K562 (cell line): ENCODE results near the gene ZNF587. TPM values are rescaled to one million over a fixed set of nuclear protein-coding genes. Genes with fewer than 3 reads are reported as not detected.
A peak's percentile ranks its signal among the peaks of the same experiment; 100 is the strongest.
"Not testable (repeated sequence)": the region's sequence is repeated elsewhere in the genome, so short reads cannot be mapped to it uniquely, and the experiment has no call there.

Experiments
- ATAC-seq: fragments of 200-7000 bp; cut with Tn5 transposase; 3 replicates; pipeline ENCODE4 v1.9.1; 2020; ENCODE audit warnings: moderate library complexity
- BruUV-seq: library from RNA; stranded (reverse); fragments of 400-500 nt; replicated peaks from 2 replicates; lab custom pipeline; 2021; lab: Mats Ljungman, UMichigan
- CTCF ChIA-PET: fragments of 300-600 bp; formaldehyde crosslinking; extraction: SDS; loops from one replicate; lab custom pipeline; 2021; ENCODE audit warnings: low intra/inter-chr PET ratio; lab: Yijun Ruan, JAX
- POLR2A ChIA-PET: fragments of 300-600, 350-650 bp; sonication (Branson Sonifier 250); formaldehyde crosslinking; extraction: SDS; loops from one replicate; lab custom pipeline; 2021; ENCODE audit warnings: antibody characterized with exemption, inconsistent platforms; lab: Yijun Ruan, JAX
- DNase-seq, 4 experiments: peaks; one replicate each; pipeline versions ENCODE4 v3.0.0 to v3.0.0-alpha.2; 2011 to 2018; ENCODE audit warnings: low spot score in 3 of 4, mixed read lengths in 3 of 4; ENCODE audit errors: extremely low read depth in 1 of 4
- FAIRE-seq: peaks from 2 replicates; lab custom pipeline; 2011; peaks lifted over from hg19 to GRCh38; lab: Jason Lieb, UNC
- H2AFZ ChIP-seq: 2 replicates; pipeline ENCODE4 v1.6.0; 2011; ENCODE audit warnings: low read depth, low read length, control low read depth, inconsistent platforms
- H3K27ac ChIP-seq: fragments of 200-600 bp; 3 replicates; pipeline ENCODE4 v1.8.0; 2011; ENCODE audit warnings: low read depth, mild to moderate bottlenecking, control low read depth, inconsistent platforms, low read length, moderate library complexity, mixed read lengths; ENCODE audit errors: extremely low read depth
- H3K27me3 ChIP-seq, 2 experiments: fragments of 300-600 bp in 1 of 2; 2 replicates in 1 of 2; 3 replicates in 1 of 2; pipeline versions ENCODE4 v1.6.0 to v1.8.0; 2011; ENCODE audit warnings: inconsistent platforms in 2 of 2, low read length in 2 of 2, mild to moderate bottlenecking in 1 of 2, mixed read lengths in 1 of 2, moderate library complexity in 1 of 2; ENCODE audit not compliant: control insufficient read depth in 2 of 2, insufficient read depth in 2 of 2
- H3K36me3 ChIP-seq: fragments of 300-600 bp; 3 replicates; pipeline ENCODE4 v1.8.0; 2011; ENCODE audit warnings: mild to moderate bottlenecking, low read length, inconsistent platforms; ENCODE audit not compliant: control insufficient read depth, insufficient read depth
- H3K4me1 ChIP-seq, 2 experiments: fragments of 200-600 bp in 1 of 2; replicated peaks in 1 of 2; 2 replicates in 1 of 2; 3 replicates in 1 of 2; pipeline versions ENCODE4 v1.5.1 to v1.8.0; 2011; ENCODE audit warnings: inconsistent platforms in 2 of 2, low read length in 2 of 2, mild to moderate bottlenecking in 1 of 2, mixed read lengths in 1 of 2, moderate library complexity in 1 of 2; ENCODE audit not compliant: control insufficient read depth in 2 of 2, insufficient read depth in 2 of 2
- H3K4me2 ChIP-seq: 2 replicates; pipeline ENCODE4 v1.6.1; 2011; ENCODE audit warnings: low read length, control low read depth, inconsistent platforms, mixed read lengths; ENCODE audit not compliant: insufficient read depth
- H3K4me3 ChIP-seq: fragments of 200-600 bp; sonication (generic), shearing (Covaris generic); 2 replicates; pipeline ENCODE4 v1.5.1; 2016; ENCODE audit warnings: control low read depth, inconsistent platforms
- H3K79me2 ChIP-seq: fragments of 200-600 bp; 3 replicates; pipeline ENCODE4 v1.8.0; 2011; ENCODE audit warnings: low read length, inconsistent platforms; ENCODE audit not compliant: control insufficient read depth, insufficient read depth
- H3K9ac ChIP-seq, 2 experiments: 2 replicates each; pipeline versions ENCODE4 v1.6.0 to v1.6.1; 2011; ENCODE audit warnings: low read depth in 2 of 2, low read length in 2 of 2, control low read depth in 1 of 2, inconsistent platforms in 1 of 2, mild to moderate bottlenecking in 1 of 2, mixed read lengths in 1 of 2; ENCODE audit not compliant: insufficient read depth in 1 of 2
- H3K9me1 ChIP-seq: one replicate; pipeline ENCODE4 v1.6.0; 2011; ENCODE audit warnings: inconsistent platforms, mild to moderate bottlenecking, low read length, moderate library complexity; ENCODE audit not compliant: control insufficient read depth, insufficient read depth
- H3K9me3 ChIP-seq: replicated peaks from 2 replicates; pipeline ENCODE4 v1.5.1; 2011; ENCODE audit warnings: low read depth, low read length, inconsistent platforms; ENCODE audit not compliant: control insufficient read depth, insufficient read depth
- H4K20me1 ChIP-seq: replicated peaks from 2 replicates; pipeline ENCODE4 v1.6.1; 2011; ENCODE audit warnings: low read length, inconsistent platforms, mixed read lengths; ENCODE audit not compliant: control insufficient read depth, insufficient read depth
- C11orf30 ChIP-seq: fragments of 450-650 bp; IDR thresholded peaks from 2 replicates; pipeline ENCODE4 v1.6.1; 2016; ENCODE audit warnings: low read depth, mild to moderate bottlenecking
- MAFF ChIP-seq: IDR thresholded peaks from 2 replicates; pipeline ENCODE4 v1.6.1; 2012; ENCODE audit warnings: low read length, improper control_type of control experiment
- MAFG ChIP-seq: fragments of 450-650 bp; conservative IDR thresholded peaks from 2 replicates; pipeline ENCODE4 v1.6.1; 2016; ENCODE audit warnings: missing genetic modification characterization, missing compliant biosample characterization
- MAFK ChIP-seq: IDR thresholded peaks from 2 replicates; pipeline ENCODE4 v1.6.1; 2011; ENCODE audit warnings: low read length, improper control_type of control experiment
- MTA1 ChIP-seq: fragments of 450-650 bp; IDR thresholded peaks from 2 replicates; pipeline ENCODE4 v1.6.1; 2017; ENCODE audit warnings: borderline replicate concordance
- POLR2A ChIP-seq: fragments of 450-650 bp; conservative IDR thresholded peaks from 2 replicates; pipeline ENCODE4 v1.6.1; 2016
- POLR2AphosphoS5 ChIP-seq: IDR thresholded peaks from 2 replicates; pipeline ENCODE4 v1.6.1; 2011; ENCODE audit warnings: mild to moderate bottlenecking, low read depth, low read length, moderate library complexity; ENCODE audit not compliant: control insufficient read depth, insufficient read depth
- SIN3A ChIP-seq, 2 experiments: fragments of 150-350 bp in 1 of 2; IDR thresholded peaks; 2 replicates each; pipeline ENCODE4 v1.6.1; 2011 to 2016; ENCODE audit warnings: borderline replicate concordance in 2 of 2, low read depth in 2 of 2, low read length in 2 of 2, mild to moderate bottlenecking in 2 of 2, moderate library complexity in 2 of 2; ENCODE audit not compliant: control insufficient read depth in 1 of 2
- SOX6 ChIP-seq: fragments of 450-650 bp; IDR thresholded peaks from 2 replicates; pipeline ENCODE4 v1.6.1; 2014; ENCODE audit warnings: mild to moderate bottlenecking
- SUPT5H ChIP-seq: fragments of 450-650 bp; IDR thresholded peaks from 2 replicates; pipeline ENCODE4 v1.6.1; 2016
- ZNF316 ChIP-seq: fragments of 450-650 bp; IDR thresholded peaks from 2 replicates; pipeline ENCODE4 v1.6.1; 2016
- ZNF445 ChIP-seq: fragments of 250-450 bp; sonication (Bioruptor Pico); IDR thresholded peaks from 2 replicates; pipeline ENCODE4 v1.4.0; 2020; ENCODE audit warnings: low read depth, mild to moderate bottlenecking, moderate library complexity
- WGBS: fragments of 100-300 bp; shearing (Covaris generic); methylation state at CpG from one replicate; pipeline ENCODE4 v1.1.6; 2016; ENCODE audit warnings: low coverage, mixed read lengths; ENCODE audit not compliant: insufficient coverage; ENCODE audit errors: missing lambda C conversion rate; 5-methylcytosine and 5-hydroxymethylcytosine counted together
- in situ Hi-C: fragments of 300-500 bp; cut with MboI; formaldehyde crosslinking; loops from 4 replicates; pipeline ENCODE4 v1.15.0; 2018; ENCODE audit warnings: inconsistent platforms, mixed read lengths
- intact Hi-C: fragments of 100-400 bp; cut with micrococcal nuclease; formaldehyde crosslinking; loops from 2 replicates; pipeline ENCODE4 v1.14.2; 2022
- polyA plus RNA-seq, 8 experiments: library from polyadenylated mRNA; depleted of rRNA in 4 of 8; stranded (reverse) in 5 of 8; unstranded in 3 of 8; fragments of >200 nt; fragmentation: Nextera tagmentation in 2 of 8; fragmentation: Illumina TruSeq in 1 of 8; extraction: Ambion mirVana in 2 of 8; extraction: Trizol in 1 of 8; gene quantifications; 2 replicates each; pipeline versions ENCODE4 v1.2.1 to v1.2.3, GENCODE V29; 2011 to 2014; ENCODE audit warnings: inconsistent platforms in 1 of 8, missing spikeins in 1 of 8
- total RNA-seq, 7 experiments: library from RNA; depleted of rRNA in 6 of 7; stranded (reverse); fragments of >200 nt in 6 of 7; fragmentation: Illumina TruSeq in 2 of 7; extraction: Trizol in 2 of 7; gene quantifications; 2 replicates each; pipeline versions ENCODE4 v1.2.1 to v1.2.3, GENCODE V29; 2011 to 2021; ENCODE audit warnings: low replicate concordance in 1 of 7
- TF ChIP-seq, protein P1 (sequence below): fragments of 250-450 bp; sonication (Bioruptor Pico); IDR thresholded peaks from 2 replicates; pipeline ENCODE4 v1.5.0; 2021
- TF ChIP-seq, protein P2 (sequence below), 2 experiments: IDR thresholded peaks; 2 replicates each; pipeline ENCODE4 v1.6.1; 2011; ENCODE audit warnings: borderline replicate concordance in 1 of 2, control low read depth in 1 of 2, low read depth in 1 of 2, low read length in 1 of 2, mild to moderate bottlenecking in 1 of 2, mixed read lengths in 1 of 2, moderate library complexity in 1 of 2; ENCODE audit not compliant: insufficient read depth in 1 of 2, insufficient read length in 1 of 2, poor library complexity in 1 of 2, severe bottlenecking in 1 of 2; ENCODE audit errors: extremely low read depth in 1 of 2

Gene ZNF587
- total and polyA plus RNA-seq, 9 of the 15 experiments (the other 6 are each of a cell fraction or from before 2014, with no cell fraction given): 3.2 to 42.0 (median 24.9) TPM

DNA sequence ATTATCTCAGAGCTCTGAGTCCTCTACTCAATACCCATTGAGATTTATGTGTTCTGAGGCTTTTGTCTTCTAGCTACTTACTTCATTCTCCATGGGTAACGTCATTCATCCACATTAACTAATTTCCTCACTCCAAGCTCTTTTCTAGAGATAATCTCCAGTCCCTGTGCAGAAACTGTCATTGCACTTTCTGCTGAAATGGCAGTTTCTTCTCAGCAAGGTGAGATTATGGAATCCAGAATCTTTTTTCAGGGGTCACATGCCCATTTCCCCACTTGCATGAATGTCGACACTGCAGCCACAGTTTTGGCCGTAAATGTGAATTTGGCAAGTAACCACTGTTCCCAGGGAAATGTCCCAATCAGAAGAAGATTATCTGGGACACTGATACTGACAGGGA is 12.7 kb downstream of the ZNF587 start:
- H3K9me1 ChIP-seq, H2AFZ ChIP-seq, BruUV-seq, H3K27me3 ChIP-seq, intact Hi-C loops, H3K27ac ChIP-seq, H3K9ac ChIP-seq, FAIRE-seq, H4K20me1 ChIP-seq, ATAC-seq, CTCF ChIA-PET, H3K4me3 ChIP-seq: not testable (repeated sequence)
- peaks cover 88% of the 10 kb centered on the region for H3K36me3 ChIP-seq
- 97% methylated on average over 3 of the region's 3 CpGs for WGBS
- TF ChIP-seq MAFF (peak; percentile 36), MAFG (tag) (peak; percentile 43; the same call in 1 of the 2 replicates), MAFK (0 out of 2 replicates have a peak, but pooled peaks have one; percentile 3), C11orf30 (peak; percentile 35; the same call in 1 of the 2 replicates), ZNF316 (peak; percentile 45)
- TF ChIP-seq, all 486 proteins: peak for 5; not testable (repeated sequence) for 481
- POLR2A ChIA-PET: interaction anchor here (0.9 to 2.0 kb wide), 4 partner anchors 9 to 16 kb away, joined by 3 to 5 read pairs (median 3); no protein-coding TSS in a partner anchor
- H3K79me2 ChIP-seq, H3K9me3 ChIP-seq, DNase-seq, H3K4me2 ChIP-seq, in situ Hi-C loops, H3K4me1 ChIP-seq: not testable (repeated sequence)

DNA sequence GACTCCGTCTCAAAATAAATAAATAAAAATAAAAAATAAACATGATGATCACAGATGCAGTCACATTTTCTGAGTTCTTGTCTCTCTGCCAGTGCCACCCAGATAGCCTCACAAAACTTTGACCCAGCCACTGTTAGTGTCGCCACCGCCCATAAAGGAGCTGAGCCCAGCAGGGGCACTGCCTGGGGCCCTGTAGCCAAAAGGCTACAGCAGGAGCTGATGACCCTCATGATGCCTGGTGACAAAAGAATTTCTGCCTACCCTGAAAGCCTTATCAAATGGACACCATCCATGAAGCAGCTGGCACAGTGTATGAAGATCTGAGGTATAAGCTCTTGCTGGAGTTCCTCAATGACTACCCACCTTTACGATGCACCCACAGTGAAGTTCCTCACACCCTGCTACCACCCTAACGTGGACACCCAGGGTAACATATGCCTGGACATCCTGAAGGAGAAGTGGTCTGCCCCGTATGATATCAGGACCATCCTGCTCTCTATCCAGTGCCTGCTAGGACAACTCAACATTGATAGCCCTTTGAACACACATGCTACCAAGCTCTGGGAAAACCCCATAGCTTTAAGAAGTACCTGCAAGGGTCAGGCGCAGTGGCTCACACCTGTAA is 18.3 kb downstream of the ZNF587 start:
- peaks cover 14% of the 10 kb centered on the region for H3K9me3 ChIP-seq
- H3K4me2 ChIP-seq: no peak overlapping the region
- H3K36me3 ChIP-seq: peaks cover 41% of the 10 kb centered on the region
- no peak overlapping the region for H3K9ac ChIP-seq
- BruUV-seq: no TSS peak
- DNase-seq: no peak
- intact Hi-C loops (no loop called here), in situ Hi-C loops (no loop called here)
- ATAC-seq: no peak
- 92% methylated on average over 7 of the region's 7 CpGs for WGBS
- H3K27ac ChIP-seq: no peak overlapping the region
- POLR2A ChIA-PET: no interaction called here
- no peaks in the 10 kb centered on the region for H3K9me1 ChIP-seq
- no peaks in the 10 kb centered on the region for H4K20me1 ChIP-seq
- H3K4me3 ChIP-seq: no peak overlapping the region
- no peak overlapping the region for H2AFZ ChIP-seq
- no peaks in the 10 kb centered on the region for H3K27me3 ChIP-seq
- H3K79me2 ChIP-seq: no peaks in the 10 kb centered on the region
- no peak for FAIRE-seq
- no peaks in the 10 kb centered on the region for H3K4me1 ChIP-seq
- CTCF ChIA-PET: no interaction called here
- TF ChIP-seq POLR2A (peak; percentile 52), MTA1 (no peak), ZNF445 (CRISPR knock-in tag) (peak; percentile 77), SUPT5H (peak; percentile 35; the same call in 1 of the 2 replicates), POLR2AphosphoS5 (peak; percentile 29; the same call in 1 of the 2 replicates), SIN3A (IDR thresholded peaks at IDR 0.05; ENCODE audit: borderline replicate concordance in 2 of 2, control insufficient read depth in 1 of 2, low read depth in 2 of 2, low read length in 2 of 2) (0 out of 4 replicates have a peak, but pooled peaks of 1 of the 2 experiments have one; percentile 12), SOX6 (peak; percentile 29; the same call in 1 of the 2 replicates)
- TF ChIP-seq, protein P1, sequence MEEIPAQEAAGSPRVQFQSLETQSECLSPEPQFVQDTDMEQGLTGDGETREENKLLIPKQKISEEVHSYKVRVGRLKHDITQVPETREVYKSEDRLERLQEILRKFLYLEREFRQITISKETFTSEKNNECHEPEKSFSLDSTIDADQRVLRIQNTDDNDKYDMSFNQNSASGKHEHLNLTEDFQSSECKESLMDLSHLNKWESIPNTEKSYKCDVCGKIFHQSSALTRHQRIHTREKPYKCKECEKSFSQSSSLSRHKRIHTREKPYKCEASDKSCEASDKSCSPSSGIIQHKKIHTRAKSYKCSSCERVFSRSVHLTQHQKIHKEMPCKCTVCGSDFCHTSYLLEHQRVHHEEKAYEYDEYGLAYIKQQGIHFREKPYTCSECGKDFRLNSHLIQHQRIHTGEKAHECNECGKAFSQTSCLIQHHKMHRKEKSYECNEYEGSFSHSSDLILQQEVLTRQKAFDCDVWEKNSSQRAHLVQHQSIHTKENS: no peak
- TF ChIP-seq, protein P2, sequence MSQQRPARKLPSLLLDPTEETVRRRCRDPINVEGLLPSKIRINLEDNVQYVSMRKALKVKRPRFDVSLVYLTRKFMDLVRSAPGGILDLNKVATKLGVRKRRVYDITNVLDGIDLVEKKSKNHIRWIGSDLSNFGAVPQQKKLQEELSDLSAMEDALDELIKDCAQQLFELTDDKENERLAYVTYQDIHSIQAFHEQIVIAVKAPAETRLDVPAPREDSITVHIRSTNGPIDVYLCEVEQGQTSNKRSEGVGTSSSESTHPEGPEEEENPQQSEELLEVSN (IDR thresholded peaks at IDR 0.05; ENCODE audit: borderline replicate concordance in 1 of 2, extremely low read depth in 1 of 2, insufficient read depth in 1 of 2, insufficient read length in 1 of 2, low read depth in 1 of 2, low read length in 1 of 2, poor library complexity in 1 of 2, severe bottlenecking in 1 of 2): peak in 1 of 2 experiments; percentile 4
